Prostate gland (tissue), 2 donors: ENCODE measurements around the gene MILR1. TPM values are rescaled to one million over a fixed set of nuclear protein-coding genes. Genes with fewer than 3 reads are reported as not detected.
"Not testable (repeated sequence)": the region's sequence is repeated elsewhere in the genome, so short reads cannot be mapped to it uniquely, and the experiment has no call there.

Source experiments
- DNase-seq: peaks from one replicate; pipeline ENCODE4 v3.0.0-alpha.2; 2019; ENCODE audit warnings: low spot score
- H3K27ac ChIP-seq, 2 donors: fragments of 200-600 bp; sonication (generic); 2 replicates each; pipeline ENCODE4 v1.5.1; 2017 to 2019
- H3K27me3 ChIP-seq: fragments of 200-600 bp; sonication (generic); replicated peaks from 2 replicates; pipeline ENCODE4 v1.5.1; 2019; ENCODE audit not compliant: insufficient read depth
- H3K36me3 ChIP-seq, 2 donors: fragments of 200-600 bp; sonication (generic); 1 replicate in 1 of 2; 2 replicates in 1 of 2; pipeline versions ENCODE4 v1.5.1 to v1.8.1; 2017 to 2019
- H3K4me1 ChIP-seq: fragments of 200-600 bp; sonication (generic); replicated peaks from 2 replicates; pipeline ENCODE4 v1.5.1; 2019
- H3K4me3 ChIP-seq, 2 donors: fragments of 200-600 bp; sonication (generic); 2 replicates each; pipeline ENCODE4 v1.5.1; 2017 to 2019
- H3K9me3 ChIP-seq: fragments of 200-600 bp; sonication (generic); 2 replicates; pipeline ENCODE4 v1.5.1; 2017
- POLR2A ChIP-seq: fragments of 450-650 bp; IDR thresholded peaks from one replicate; pipeline ENCODE4 v1.6.1; 2016; ENCODE audit warnings: antibody characterized with exemption, mild to moderate bottlenecking
- POLR2AphosphoS5 ChIP-seq: sonication (generic); formaldehyde crosslinking; IDR thresholded peaks from one replicate; pipeline ENCODE4 v1.6.1; 2017; ENCODE audit warnings: antibody characterized with exemption
- WGBS: methylation state at CpG from one replicate; pipeline ENCODE4 v1.1.5; 2018; 5-methylcytosine and 5-hydroxymethylcytosine counted together
- intact Hi-C: fragments of 100-400 bp; cut with DNase I; formaldehyde crosslinking; loops from one replicate; pipeline ENCODE4 v1.14.2; 2022
- total RNA-seq, 2 donors: library from RNA; depleted of rRNA; stranded (reverse); fragments of >200 nt; gene quantifications; one replicate each; pipeline ENCODE4 v1.1.0, GENCODE V29; 2016
- TF ChIP-seq, protein P1 (sequence below), 4 experiments: fragments of 200-600 bp in 2 of 4; fragments of 450-650 bp in 2 of 4; sonication (generic) in 2 of 4; IDR thresholded peaks; 1 replicate in 3 of 4; 2 replicates in 1 of 4; pipeline ENCODE4 v1.5.1; 2016 to 2019; ENCODE audit warnings: antibody characterized with exemption in 4 of 4, mild to moderate bottlenecking in 2 of 4, moderate library complexity in 2 of 4

Gene MILR1
- total RNA-seq, 2 donors from 2014 or later: 0.77 to 4.3 TPM

DNA sequence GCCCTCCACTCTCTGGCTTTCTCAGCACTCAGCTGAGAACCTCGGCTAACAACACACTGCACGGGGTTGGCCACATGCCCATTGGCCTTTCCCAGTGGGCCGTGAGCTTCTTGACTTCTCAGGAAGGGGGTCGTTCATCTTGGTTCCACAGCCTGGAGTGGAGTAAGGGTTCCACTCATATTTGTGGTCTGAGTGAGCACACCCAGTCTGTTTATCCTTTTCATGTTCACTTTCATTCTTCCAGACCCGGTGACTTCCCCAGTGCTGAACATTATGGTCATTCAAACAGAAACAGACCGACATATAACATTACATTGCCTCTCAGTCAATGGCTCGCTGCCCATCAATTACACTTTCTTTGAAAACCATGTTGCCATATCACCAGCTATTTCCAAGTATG is 8.2 kb downstream of the MILR1 start:
- 84% methylated on average over 7 of the region's 7 CpGs for WGBS
- TF ChIP-seq POLR2AphosphoS5 (no peak), POLR2A (no peak)
- TF ChIP-seq, protein P1, sequence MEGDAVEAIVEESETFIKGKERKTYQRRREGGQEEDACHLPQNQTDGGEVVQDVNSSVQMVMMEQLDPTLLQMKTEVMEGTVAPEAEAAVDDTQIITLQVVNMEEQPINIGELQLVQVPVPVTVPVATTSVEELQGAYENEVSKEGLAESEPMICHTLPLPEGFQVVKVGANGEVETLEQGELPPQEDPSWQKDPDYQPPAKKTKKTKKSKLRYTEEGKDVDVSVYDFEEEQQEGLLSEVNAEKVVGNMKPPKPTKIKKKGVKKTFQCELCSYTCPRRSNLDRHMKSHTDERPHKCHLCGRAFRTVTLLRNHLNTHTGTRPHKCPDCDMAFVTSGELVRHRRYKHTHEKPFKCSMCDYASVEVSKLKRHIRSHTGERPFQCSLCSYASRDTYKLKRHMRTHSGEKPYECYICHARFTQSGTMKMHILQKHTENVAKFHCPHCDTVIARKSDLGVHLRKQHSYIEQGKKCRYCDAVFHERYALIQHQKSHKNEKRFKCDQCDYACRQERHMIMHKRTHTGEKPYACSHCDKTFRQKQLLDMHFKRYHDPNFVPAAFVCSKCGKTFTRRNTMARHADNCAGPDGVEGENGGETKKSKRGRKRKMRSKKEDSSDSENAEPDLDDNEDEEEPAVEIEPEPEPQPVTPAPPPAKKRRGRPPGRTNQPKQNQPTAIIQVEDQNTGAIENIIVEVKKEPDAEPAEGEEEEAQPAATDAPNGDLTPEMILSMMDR (IDR thresholded peaks at IDR 0.05): no peak
- intact Hi-C loops: no loop called here
- DNase-seq: no peak
- no peaks in the 10 kb centered on the region for H3K36me3 ChIP-seq
- no peaks in the 10 kb centered on the region for H3K4me1 ChIP-seq
- H3K4me3 ChIP-seq: no peak overlapping the region
- no peaks in the 10 kb centered on the region for H3K27me3 ChIP-seq
- H3K9me3 ChIP-seq: no peaks in the 10 kb centered on the region
- no peak overlapping the region for H3K27ac ChIP-seq

DNA sequence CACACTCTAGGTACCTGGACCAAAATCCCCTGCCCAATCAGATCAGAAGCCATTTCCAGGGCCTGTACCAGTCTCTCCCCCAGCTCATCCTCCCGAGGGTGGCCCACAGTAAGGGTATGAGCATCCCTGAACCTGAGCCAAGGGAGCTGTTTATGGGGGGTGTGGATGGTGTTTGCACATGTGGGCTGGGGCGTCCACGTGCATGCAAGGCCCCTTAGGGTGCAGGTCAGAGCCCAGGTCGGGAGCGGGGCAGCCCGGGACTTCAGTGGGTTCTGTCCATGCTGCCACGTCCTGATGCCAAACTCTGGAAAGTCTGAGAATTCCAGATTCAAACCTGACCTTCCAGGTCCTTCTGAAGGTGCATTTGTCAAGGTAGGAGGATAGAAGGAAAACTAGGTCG is 9.8 kb downstream of the MILR1 start:
- H3K4me1 ChIP-seq: no peaks in the 10 kb centered on the region
- intact Hi-C loops: no loop called here
- H3K36me3 ChIP-seq: no peaks in the 10 kb centered on the region
- H3K27me3 ChIP-seq: no peaks in the 10 kb centered on the region
- no peaks in the 10 kb centered on the region for H3K9me3 ChIP-seq
- H3K27ac ChIP-seq: no peak overlapping the region
- 76% methylated on average over 8 of the region's 8 CpGs for WGBS
- TF ChIP-seq POLR2AphosphoS5 (no peak), POLR2A (no peak)
- TF ChIP-seq, protein P1 (IDR thresholded peaks at IDR 0.05): no peak
- no peak overlapping the region for H3K4me3 ChIP-seq
- no peak for DNase-seq

DNA sequence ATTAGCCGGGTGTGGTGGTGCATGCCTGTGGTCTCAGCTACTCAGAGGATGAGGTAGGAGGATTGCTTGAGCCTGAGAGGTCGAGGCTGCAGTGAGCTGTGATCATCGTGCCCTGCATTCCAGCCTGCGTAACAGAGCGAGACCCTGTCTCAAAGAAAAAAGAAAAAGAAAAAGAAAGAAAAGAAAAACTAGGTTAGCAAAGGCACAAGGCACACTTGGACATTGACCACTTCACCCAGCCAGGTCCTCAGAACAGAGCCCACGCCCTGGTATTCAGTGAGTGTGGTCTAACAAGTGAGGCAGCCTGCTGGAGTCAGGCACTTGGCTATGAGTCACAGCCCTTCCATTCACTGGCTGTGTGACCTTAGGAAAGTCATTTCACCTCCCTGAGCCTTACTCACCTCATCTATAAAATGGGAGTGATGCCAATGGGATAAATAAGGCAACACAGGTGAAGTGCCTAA is 10.4 kb downstream of the MILR1 start:
- H3K27ac ChIP-seq: no peak overlapping the region
- intact Hi-C loops: no loop called here
- WGBS: 83% methylated on average over 6 of the region's 6 CpGs
- DNase-seq: no peak
- no peaks in the 10 kb centered on the region for H3K9me3 ChIP-seq
- no peak for TF ChIP-seq POLR2AphosphoS5
- TF ChIP-seq, protein P1 (IDR thresholded peaks at IDR 0.05): no peak
- TF ChIP-seq POLR2A: no peak
- H3K27me3 ChIP-seq: no peaks in the 10 kb centered on the region
- H3K36me3 ChIP-seq: no peaks in the 10 kb centered on the region
- no peaks in the 10 kb centered on the region for H3K4me1 ChIP-seq
- no peak overlapping the region for H3K4me3 ChIP-seq

DNA sequence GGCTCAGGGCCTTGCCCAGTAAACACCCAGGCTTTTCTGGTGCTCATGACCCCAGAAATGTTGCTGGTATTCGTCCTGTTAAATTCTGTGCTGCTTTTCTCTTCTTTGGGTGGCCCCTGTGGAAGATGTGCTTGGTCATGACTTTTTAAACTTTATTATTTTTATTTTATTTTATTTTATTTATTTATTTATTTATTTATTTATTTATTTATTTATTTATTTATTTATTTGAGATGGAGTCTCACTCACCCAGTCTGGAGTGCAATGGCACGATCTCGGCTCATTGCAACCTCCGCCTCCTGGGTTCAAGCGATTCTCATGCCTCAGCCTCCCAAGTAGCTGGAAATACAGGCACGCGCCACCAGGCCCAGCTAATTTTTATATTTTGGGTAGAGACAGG is 10.9 kb downstream of the MILR1 start:
- H3K4me1 ChIP-seq, DNase-seq, H3K27ac ChIP-seq, H3K27me3 ChIP-seq, H3K9me3 ChIP-seq, intact Hi-C loops, H3K36me3 ChIP-seq, H3K4me3 ChIP-seq: not testable (repeated sequence)
- 99% methylated on average over 7 of the region's 7 CpGs for WGBS

DNA sequence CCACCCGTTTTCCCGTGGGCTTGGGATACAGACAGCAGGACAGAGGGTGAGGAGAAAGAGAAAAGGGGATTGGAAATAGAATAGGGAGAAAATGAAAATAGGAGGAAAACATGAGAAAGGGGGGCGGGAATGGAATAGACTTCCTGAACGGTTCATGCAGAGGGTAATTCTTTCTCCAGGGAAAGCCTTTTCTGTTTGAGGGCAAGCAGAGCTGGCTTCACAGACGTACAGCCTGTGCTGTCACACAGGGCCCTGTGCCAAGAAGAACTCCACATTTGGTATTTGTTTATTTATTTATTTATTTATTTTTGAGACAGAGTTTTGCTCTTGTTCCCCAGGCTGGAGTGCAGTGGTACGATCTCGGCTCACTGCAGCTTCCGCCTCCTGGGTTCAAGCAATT is 12.0 kb downstream of the MILR1 start:
- no peak for DNase-seq

More for the DNA sequence above, 12.0 kb downstream of the MILR1 start:
- H3K27me3 ChIP-seq: no peaks in the 10 kb centered on the region
- H3K9me3 ChIP-seq: no peaks in the 10 kb centered on the region
- intact Hi-C loops: no loop called here
- TF ChIP-seq POLR2AphosphoS5 (no peak), POLR2A (no peak)
- TF ChIP-seq, protein P1 (IDR thresholded peaks at IDR 0.05): no peak
- no peak overlapping the region for H3K27ac ChIP-seq
- H3K36me3 ChIP-seq: no peaks in the 10 kb centered on the region
- 68% methylated on average over 8 of the region's 8 CpGs for WGBS
- H3K4me1 ChIP-seq: no peaks in the 10 kb centered on the region
- no peak overlapping the region for H3K4me3 ChIP-seq
